Activated B cell treated with CpG ODN at 0.5 μM for 24 hours (primary cell): ENCODE measurements around the gene C19orf81. TPM values are rescaled to one million over a fixed set of nuclear protein-coding genes. Genes with fewer than 3 reads are reported as not detected.

Source experiments
- ATAC-seq: fragments of 200-7000 bp; cut with Tn5 transposase; one replicate; pipeline ENCODE4 v1.10.0; 2021; ENCODE audit warnings: low read depth, mild to moderate bottlenecking, moderate library complexity
- CTCF ChIA-PET: fragments of 350-600 bp; sonication (Branson Sonifier 250); formaldehyde crosslinking; loops from one replicate; lab custom pipeline; 2021; ENCODE audit warnings: antibody characterized with exemption; lab: Charles Lee
- POLR2A ChIA-PET: fragments of 350-600 bp; sonication (Branson Sonifier 250); formaldehyde crosslinking; loops from one replicate; lab custom pipeline; 2021; ENCODE audit warnings: antibody characterized with exemption; lab: Charles Lee
- DNase-seq: peaks from one replicate; pipeline ENCODE4 v3.0.0; 2022
- H3K27ac Mint-ChIP-seq: one replicate; pipeline ENCODE4 v1.8.0; 2020; ENCODE audit warnings: mixed read lengths
- H3K27me3 Mint-ChIP-seq: one replicate; pipeline ENCODE4 v1.8.0; 2021; ENCODE audit warnings: mixed read lengths
- H3K36me3 Mint-ChIP-seq: one replicate; pipeline ENCODE4 v1.8.0; 2021; ENCODE audit warnings: low read depth, mixed read lengths
- H3K4me1 Mint-ChIP-seq: one replicate; pipeline ENCODE4 v1.8.0; 2021; ENCODE audit warnings: mixed read lengths
- H3K4me3 Mint-ChIP-seq: one replicate; pipeline ENCODE4 v1.8.0; 2020; ENCODE audit warnings: mild to moderate bottlenecking, mixed read lengths
- H3K9me3 Mint-ChIP-seq: one replicate; pipeline ENCODE4 v1.8.0; 2020; ENCODE audit warnings: mixed read lengths
- CTCF ChIP-seq: fragments of 200-600 bp; IDR thresholded peaks from one replicate; pipeline ENCODE4 v1.8.0; 2022; ENCODE audit warnings: antibody characterized with exemption, mild to moderate bottlenecking
- intact Hi-C: fragments of 100-400 bp; cut with micrococcal nuclease; formaldehyde crosslinking; loops from one replicate; pipeline ENCODE4 v1.15.1; 2024
- total RNA-seq: library from RNA; stranded (reverse); gene quantifications from 2 replicates; pipeline ENCODE4 v1.2.3, GENCODE V29; 2022

The C19orf81 gene
- total RNA-seq, 1 donor from 2014 or later = not detected

DNA sequence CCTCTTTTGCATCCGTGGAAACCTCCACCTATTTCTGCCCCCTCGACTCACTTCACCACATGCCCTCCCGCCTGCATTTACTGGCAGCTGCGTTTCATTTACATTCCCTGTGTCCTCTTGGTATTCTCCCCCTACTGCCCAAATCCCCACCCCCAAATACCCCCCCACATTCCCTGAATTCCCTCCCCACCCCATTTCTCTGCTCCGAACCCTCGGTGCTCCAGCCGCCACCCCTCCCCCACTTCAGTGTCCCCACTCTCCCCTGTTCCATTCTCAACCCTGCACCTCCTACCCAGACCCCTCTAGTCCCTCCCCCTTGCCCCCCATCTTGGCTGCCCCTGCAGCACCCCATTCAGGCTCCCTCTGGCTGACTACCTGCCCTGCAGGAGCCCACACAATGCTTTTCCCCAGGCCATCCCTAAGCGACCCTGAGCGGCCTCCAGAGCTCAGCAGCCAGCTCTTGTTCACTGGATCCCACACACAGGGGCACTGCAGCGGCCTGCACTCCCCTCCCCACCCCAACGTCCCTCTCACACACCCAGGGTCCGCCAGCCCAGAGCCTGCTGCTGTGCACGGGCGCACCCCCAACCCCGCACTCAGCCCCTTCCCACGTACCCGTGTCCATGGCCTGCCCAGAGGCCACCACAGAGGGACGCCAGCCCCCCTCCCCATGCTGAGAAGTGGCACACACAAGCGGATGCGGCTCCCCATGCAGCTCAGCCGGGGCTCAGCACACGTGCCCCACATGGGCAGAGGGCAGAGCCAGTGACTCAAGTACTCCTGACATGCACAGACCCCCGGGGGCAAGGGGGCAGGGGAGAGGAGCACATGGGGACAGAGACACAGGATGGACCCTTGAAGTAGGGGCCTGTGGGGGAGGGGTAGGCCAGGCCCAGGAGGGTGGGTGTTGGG, 44.1 kb downstream of the C19orf81 start:
- intact Hi-C loops = no loop called here
- H3K36me3 Mint-ChIP-seq = no peaks in the 10 kb centered on the region
- no peak for DNase-seq
- ChIA-PET POLR2A (interaction anchor here (0.6 kb wide), 1 partner anchor 148 kb away, joined by 5 read pairs; no protein-coding TSS in a partner anchor), CTCF (no interaction called here)
- ATAC-seq = no peak
- H3K4me3 Mint-ChIP-seq = no peak overlapping the region
- no peak overlapping the region for H3K27ac Mint-ChIP-seq
- peaks cover 64% of the 10 kb centered on the region for H3K27me3 Mint-ChIP-seq
- H3K4me1 Mint-ChIP-seq = peaks cover 3% of the 10 kb centered on the region
- H3K9me3 Mint-ChIP-seq = no peaks in the 10 kb centered on the region
- TF ChIP-seq CTCF = no peak

DNA sequence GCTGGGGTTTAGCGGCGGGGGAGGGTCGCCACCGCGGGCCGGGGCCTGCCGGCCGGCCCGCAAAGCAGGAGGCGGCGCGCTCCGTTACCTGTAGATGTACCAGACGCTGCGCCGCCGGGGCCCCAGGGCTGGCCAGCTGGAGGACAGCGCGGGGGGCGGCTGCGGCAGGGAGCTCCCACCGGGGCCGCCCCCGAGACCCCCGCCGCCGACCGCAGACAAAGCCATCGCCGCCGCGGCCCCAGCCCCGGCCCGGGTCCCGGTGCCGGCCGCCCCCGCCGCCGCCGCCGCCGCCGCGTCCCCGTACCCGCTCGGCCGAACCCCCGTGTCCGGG, 45.5 kb downstream of the C19orf81 start:
- Mint-ChIP-seq H3K27ac (no peak overlapping the region), H3K4me1 (peaks cover 3% of the 10 kb centered on the region), H3K36me3 (no peaks in the 10 kb centered on the region), H3K9me3 (no peaks in the 10 kb centered on the region), H3K27me3 (peaks cover 68% of the 10 kb centered on the region), H3K4me3 (no peak overlapping the region)
- POLR2A ChIA-PET = interaction anchor here (0.7 kb wide), 1 partner anchor 38 kb away, joined by 4 read pairs; no protein-coding TSS in a partner anchor
- intact Hi-C loops = no loop called here
- TF ChIP-seq CTCF = no peak
- ATAC-seq = no peak
- DNase-seq = no peak
- CTCF ChIA-PET = no interaction called here

GRCh38 chr19:50695251-50696093, 46.2 kb downstream of the C19orf81 start:
- Mint-ChIP-seq H3K4me1 (peaks cover 3% of the 10 kb centered on the region), H3K9me3 (no peaks in the 10 kb centered on the region), H3K36me3 (no peaks in the 10 kb centered on the region), H3K4me3 (no peak overlapping the region), H3K27me3 (peaks cover 66% of the 10 kb centered on the region), H3K27ac (no peak overlapping the region)
- no peak for TF ChIP-seq CTCF
- intact Hi-C loops = no loop called here
- DNase-seq (no peak), ATAC-seq (no peak)
- POLR2A ChIA-PET = interaction anchor here (0.7 kb wide), 1 partner anchor 38 kb away, joined by 4 read pairs; no protein-coding TSS in a partner anchor
- CTCF ChIA-PET = no interaction called here

DNA sequence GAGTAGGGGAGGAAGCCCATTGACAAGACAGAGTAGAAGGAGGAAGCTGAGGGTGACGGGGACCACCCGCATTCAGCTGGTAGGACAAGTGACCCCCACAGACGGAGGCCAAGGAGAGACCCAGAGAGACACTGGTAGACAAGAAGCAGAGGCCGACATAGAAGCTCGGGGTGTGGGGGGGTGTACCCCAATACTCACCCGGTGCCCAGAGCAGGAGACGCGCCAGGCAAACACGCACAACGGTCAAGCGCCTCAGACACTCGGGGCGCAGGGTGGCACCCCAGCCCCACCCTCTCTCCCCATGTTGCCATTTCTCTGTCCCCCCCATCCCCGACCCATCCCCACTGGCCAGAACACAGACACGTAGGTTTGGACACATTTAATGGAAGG, 46.8 kb downstream of the C19orf81 start:
- CTCF ChIA-PET = no interaction called here
- Mint-ChIP-seq H3K9me3 (no peaks in the 10 kb centered on the region), H3K4me3 (no peak overlapping the region), H3K27me3 (peaks cover 62% of the 10 kb centered on the region), H3K4me1 (peaks cover 3% of the 10 kb centered on the region), H3K36me3 (no peaks in the 10 kb centered on the region), H3K27ac (no peak overlapping the region)
- DNase-seq (no peak), ATAC-seq (no peak)
- no peak for TF ChIP-seq CTCF
- POLR2A ChIA-PET = no interaction called here
- intact Hi-C loops = no loop called here
